CD4-positive, alpha-beta T cell (primary cell): ENCODE results near the gene SMCR8. TPM values are rescaled to one million over a fixed set of nuclear protein-coding genes. Genes with fewer than 3 reads are reported as not detected.

Experiments used
- ATAC-seq: fragments of 200-7000 bp; cut with Tn5 transposase; one replicate; pipeline ENCODE4 v1.10.0; 2022; ENCODE audit warnings: mild to moderate bottlenecking; ENCODE audit not compliant: poor library complexity
- CTCF ChIA-PET: fragments of 350-600 bp; sonication (Branson Sonifier 250); formaldehyde crosslinking; loops from one replicate; lab custom pipeline; 2021; ENCODE audit warnings: antibody characterized with exemption, inconsistent platforms; lab: Charles Lee
- POLR2A ChIA-PET: fragments of 350-600 bp; sonication (Branson Sonifier 250); formaldehyde crosslinking; loops from one replicate; lab custom pipeline; 2021; ENCODE audit warnings: antibody characterized with exemption, inconsistent platforms; lab: Charles Lee
- DNase-seq, 14 experiments: peaks; one replicate each; pipeline ENCODE4 v3.0.0-alpha.2; 2013 to 2020; ENCODE audit warnings: mixed read lengths in 2 of 14
- H3K27ac ChIP-seq, 2 donors: one replicate each; pipeline versions ENCODE4 v1.5.1 to v1.7.0; 2013; ENCODE audit warnings: low read length in 2 of 2, low read depth in 1 of 2, mild to moderate bottlenecking in 1 of 2
- H3K27me3 ChIP-seq, 2 experiments: 1 replicate in 1 of 2; 2 replicates in 1 of 2; pipeline versions ENCODE4 v1.6.1 to v1.7.0; 2013; ENCODE audit warnings: low read length in 2 of 2, control low read depth in 1 of 2, mild to moderate bottlenecking in 1 of 2, moderate library complexity in 1 of 2; ENCODE audit not compliant: insufficient read depth in 2 of 2, control insufficient read depth in 1 of 2
- H3K36me3 ChIP-seq: one replicate; pipeline ENCODE4 v1.6.1; 2013; ENCODE audit warnings: low read length, control low read depth; ENCODE audit not compliant: insufficient read depth
- H3K4me1 ChIP-seq: one replicate; pipeline ENCODE4 v1.6.1; 2013; ENCODE audit warnings: low read length, control low read depth; ENCODE audit not compliant: insufficient read depth
- H3K4me3 ChIP-seq: one replicate; pipeline ENCODE4 v1.5.1; 2013; ENCODE audit warnings: mild to moderate bottlenecking, low read length, moderate library complexity
- H3K9me3 ChIP-seq, 2 experiments: 1 replicate in 1 of 2; 2 replicates in 1 of 2; pipeline versions ENCODE4 v1.6.1 to v1.7.0; 2013; ENCODE audit warnings: low read length in 2 of 2, mild to moderate bottlenecking in 2 of 2, control low read depth in 1 of 2, moderate library complexity in 1 of 2; ENCODE audit not compliant: control insufficient read depth in 1 of 2, insufficient read depth in 1 of 2
- H3K27ac Mint-ChIP-seq: one replicate; pipeline ENCODE4 v1.8.0; 2020; ENCODE audit warnings: mixed read lengths
- H3K27me3 Mint-ChIP-seq: one replicate; pipeline ENCODE4 v1.8.0; 2021; ENCODE audit warnings: mixed read lengths
- H3K36me3 Mint-ChIP-seq: one replicate; pipeline ENCODE4 v1.8.0; 2021; ENCODE audit warnings: low read depth, mixed read lengths
- H3K4me1 Mint-ChIP-seq: one replicate; pipeline ENCODE4 v1.8.0; 2021; ENCODE audit warnings: low read depth, mixed read lengths
- H3K4me3 Mint-ChIP-seq: one replicate; pipeline ENCODE4 v1.8.0; 2020; ENCODE audit warnings: mild to moderate bottlenecking, mixed read lengths
- H3K9me3 Mint-ChIP-seq: one replicate; pipeline ENCODE4 v1.8.0; 2020; ENCODE audit warnings: mixed read lengths
- CTCF ChIP-seq: fragments of 200-600 bp; IDR thresholded peaks from one replicate; pipeline ENCODE4 v1.8.0; 2022; ENCODE audit warnings: antibody characterized with exemption, mild to moderate bottlenecking
- intact Hi-C, 2 experiments: fragments of 100-400 bp; cut with DNase I in 1 of 2; cut with micrococcal nuclease in 1 of 2; formaldehyde crosslinking; loops; one replicate each; pipeline versions ENCODE4 v1.15.1 to v1.9.0; 2023 to 2025; cut with DNase I, micrococcal nuclease
- total RNA-seq, 174 experiments: library from RNA in 2 of 174; stranded (reverse) in 2 of 174; gene quantifications; one replicate each; pipeline ENCODE4 v1.2.3 and lab custom pipeline; 2021 to 2026

The SMCR8 gene
- total RNA-seq, 2 experiments from 2014 or later: 52.2 to 54.5 TPM

GRCh38 chr17:18318117-18318516 is 3.0 kb downstream of the SMCR8 start:
- POLR2A ChIA-PET: no interaction called here
- no peaks in the 10 kb centered on the region for H3K27me3 Mint-ChIP-seq
- peaks cover 46% of the 10 kb centered on the region for H3K36me3 ChIP-seq
- H3K4me1 ChIP-seq: peaks cover 77% of the 10 kb centered on the region
- H3K27ac Mint-ChIP-seq: peak overlapping the region; percentile 47
- DNase-seq (no peak), ATAC-seq (no peak)
- no peaks in the 10 kb centered on the region for H3K9me3 ChIP-seq
- peak overlapping the region; percentile 58 for H3K4me3 Mint-ChIP-seq
- H3K4me3 ChIP-seq: no peak overlapping the region
- H3K9me3 Mint-ChIP-seq: no peaks in the 10 kb centered on the region
- peaks cover 76% of the 10 kb centered on the region for H3K36me3 Mint-ChIP-seq
- intact Hi-C loops: loop anchor here (5.0 to 10.0 kb wide), 3 partner anchors 343 to 1881 kb away; partner anchors contain the start of genes DRC3 (in 1 of the 2), MED9 (in 1 of the 2) and TOM1L2 (in 1 of the 2)
- peaks cover 75% of the 10 kb centered on the region for H3K4me1 Mint-ChIP-seq
- no peaks in the 10 kb centered on the region for H3K27me3 ChIP-seq
- TF ChIP-seq CTCF: no peak
- CTCF ChIA-PET: no interaction called here
- no peak overlapping the region for H3K27ac ChIP-seq

GRCh38 chr17:18318771-18319450 is 3.8 kb downstream of the SMCR8 start:
- intact Hi-C loops: loop anchor here (5.0 to 10.0 kb wide), 3 partner anchors 344 to 1882 kb away; partner anchors contain the start of genes DRC3 (in 1 of the 2), MED9 (in 1 of the 2) and TOM1L2 (in 1 of the 2)
- peaks cover 54% of the 10 kb centered on the region for H3K36me3 ChIP-seq

GRCh38 chr17:18319604-18320256 is 4.6 kb downstream of the SMCR8 start:
- no peak for ATAC-seq
- Mint-ChIP-seq H3K27me3 (no peaks in the 10 kb centered on the region), H3K36me3 (peaks cover 83% of the 10 kb centered on the region), H3K4me3 (peak overlapping the region; percentile 54), H3K9me3 (no peaks in the 10 kb centered on the region), H3K4me1 (peaks cover 62% of the 10 kb centered on the region), H3K27ac (peak overlapping the region; percentile 68)
- Histone ChIP-seq H3K27ac (no peak overlapping the region), H3K36me3 (peaks cover 62% of the 10 kb centered on the region), H3K4me1 (peaks cover 70% of the 10 kb centered on the region), H3K9me3 (no peaks in the 10 kb centered on the region), H3K4me3 (no peak overlapping the region), H3K27me3 (no peaks in the 10 kb centered on the region)
- CTCF ChIA-PET: interaction anchor here (1.2 kb wide), 1 partner anchor 43 kb away, joined by 3 read pairs; no protein-coding TSS in a partner anchor
- DNase-seq: peak in 2 of 14 experiments; percentile 14 to 21
- POLR2A ChIA-PET: no interaction called here
- no peak for TF ChIP-seq CTCF
- intact Hi-C loops: loop anchor here (5.0 to 10.0 kb wide), 4 partner anchors 72 to 1882 kb away; partner anchors contain the start of genes DRC3 (in 1 of the 2), MED9 (in 1 of the 2) and TOM1L2 (in 1 of the 2)

More at GRCh38 chr17:18318771-18319450, 3.8 kb downstream of the SMCR8 start:
- ChIA-PET POLR2A (no interaction called here), CTCF (no interaction called here)
- Histone ChIP-seq H3K4me3 (no peak overlapping the region), H3K27ac (no peak overlapping the region), H3K9me3 (no peaks in the 10 kb centered on the region), H3K27me3 (no peaks in the 10 kb centered on the region), H3K4me1 (peaks cover 74% of the 10 kb centered on the region)
- Mint-ChIP-seq H3K4me3 (peak overlapping the region; percentile 20), H3K9me3 (no peaks in the 10 kb centered on the region), H3K27ac (peak overlapping the region; percentile 68), H3K27me3 (no peaks in the 10 kb centered on the region), H3K4me1 (peaks cover 67% of the 10 kb centered on the region), H3K36me3 (peaks cover 80% of the 10 kb centered on the region)
- DNase-seq: no peak
- no peak for TF ChIP-seq CTCF
- no peak for ATAC-seq
